DMS53 treated with DMSO at 0.1 percent for 48 hours (cell line): ENCODE results near the gene LARGE1.

ENCODE experiments used
- DNase-seq: peaks from one replicate; lab custom pipeline; 2025; ENCODE audit not compliant: unreplicated experiment; lab: John Stamatoyannopoulos, UW

The LARGE1 gene

GRCh38 chr22:33605666-33606065, 314.6 kb downstream of the LARGE1 start:
- no peak for DNase-seq

- no peak for DNase-seq
These were observed 315.1 kb downstream of the LARGE1 start for GRCh38 chr22:33605221-33605620.

DNA sequence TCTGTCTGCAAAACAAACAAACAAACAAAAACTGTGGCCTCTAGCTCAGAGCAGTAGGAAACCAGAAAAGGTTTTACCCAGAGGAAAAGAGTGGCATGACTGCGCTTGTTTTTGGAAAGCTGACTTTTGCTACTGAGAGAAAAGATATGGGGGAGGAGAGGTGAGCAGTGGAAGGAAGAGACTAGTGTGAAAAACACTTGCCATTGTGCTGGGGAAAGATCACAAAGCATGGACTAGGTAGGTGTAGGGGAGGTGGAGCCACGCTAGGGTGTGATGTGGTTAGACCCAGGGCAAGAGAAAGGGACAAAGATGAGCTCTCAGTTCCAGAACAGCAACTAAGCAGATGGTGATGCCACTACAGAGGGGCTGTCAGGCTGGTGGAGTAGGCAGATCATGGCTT, 319.2 kb downstream of the LARGE1 start:
- DNase-seq, result no peak

DNA sequence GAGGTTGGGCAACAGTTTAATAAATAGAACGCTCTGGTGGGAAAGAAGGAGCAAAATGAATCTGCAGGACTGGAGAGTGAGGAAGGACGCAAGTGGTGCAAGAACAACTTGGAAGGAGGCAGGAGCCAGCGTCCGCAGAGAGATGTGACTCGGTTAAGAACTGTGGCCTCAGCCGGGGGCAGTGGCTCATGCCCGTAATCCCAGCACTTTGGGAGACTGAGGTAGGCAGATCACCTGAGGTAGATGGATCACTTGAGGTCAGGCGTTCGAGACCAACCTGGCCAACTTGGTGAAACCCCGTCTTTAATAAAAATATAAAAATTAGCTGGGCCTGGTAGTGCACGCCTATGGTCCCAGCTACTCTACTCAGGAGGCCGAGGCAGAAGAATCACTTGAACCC, 319.7 kb downstream of the LARGE1 start:
- no peak for DNase-seq

GRCh38 chr22:33600113-33600512, 320.2 kb downstream of the LARGE1 start:
- no peak for DNase-seq

- no peak for DNase-seq
These were observed 320.7 kb downstream of the LARGE1 start for GRCh38 chr22:33599596-33599995.

DNA sequence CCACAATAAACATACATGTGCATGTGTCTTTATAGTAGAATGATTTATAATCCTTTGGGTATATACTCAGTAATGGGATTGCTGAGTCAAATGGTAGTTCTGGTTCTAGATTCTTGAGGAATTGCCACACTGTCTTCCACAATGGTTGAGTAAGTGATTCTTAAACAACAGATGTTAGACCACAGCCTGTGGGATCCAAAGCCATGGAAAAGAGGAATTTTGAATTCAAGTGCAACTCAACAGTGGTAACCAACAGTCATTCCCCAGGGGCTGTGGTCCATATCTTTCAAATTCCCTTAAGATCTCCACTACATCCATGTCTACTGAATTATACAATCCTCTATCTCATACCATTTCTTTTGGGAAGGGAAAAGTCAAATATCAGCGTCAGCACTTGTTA, 321.5 kb downstream of the LARGE1 start:
- DNase-seq, result no peak

GRCh38 chr22:33597274-33597985, 322.8 kb downstream of the LARGE1 start:
- DNase-seq, result no peak

GRCh38 chr22:33593818-33594217, 326.5 kb downstream of the LARGE1 start:
- no peak for DNase-seq

GRCh38 chr22:33591946-33592345, 328.3 kb downstream of the LARGE1 start:
- no peak for DNase-seq

- DNase-seq, result no peak
These were observed 331.0 kb downstream of the LARGE1 start for GRCh38 chr22:33589297-33589696.

DNA sequence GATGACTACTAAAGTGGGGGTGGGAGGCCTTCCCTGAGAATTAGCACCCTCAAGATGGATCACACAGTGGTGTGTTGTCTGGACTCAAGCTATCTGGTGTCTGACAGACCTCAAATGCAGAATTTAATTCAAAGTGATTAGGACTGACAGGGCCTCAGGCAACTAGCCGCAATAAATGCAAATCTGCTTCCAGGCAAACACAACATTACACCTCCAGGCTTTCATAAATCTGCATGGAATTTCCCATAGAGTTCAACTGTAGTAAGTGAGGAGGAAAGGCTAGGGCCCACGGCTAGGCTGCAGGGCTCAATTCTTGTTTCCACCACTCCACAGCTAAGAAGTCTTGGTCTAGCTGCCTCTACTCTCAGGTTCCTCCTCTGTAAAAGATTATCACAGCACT, 331.4 kb downstream of the LARGE1 start:
- DNase-seq, result no peak

GRCh38 chr22:33584152-33584551, 336.1 kb downstream of the LARGE1 start:
- DNase-seq, result no peak

DNA sequence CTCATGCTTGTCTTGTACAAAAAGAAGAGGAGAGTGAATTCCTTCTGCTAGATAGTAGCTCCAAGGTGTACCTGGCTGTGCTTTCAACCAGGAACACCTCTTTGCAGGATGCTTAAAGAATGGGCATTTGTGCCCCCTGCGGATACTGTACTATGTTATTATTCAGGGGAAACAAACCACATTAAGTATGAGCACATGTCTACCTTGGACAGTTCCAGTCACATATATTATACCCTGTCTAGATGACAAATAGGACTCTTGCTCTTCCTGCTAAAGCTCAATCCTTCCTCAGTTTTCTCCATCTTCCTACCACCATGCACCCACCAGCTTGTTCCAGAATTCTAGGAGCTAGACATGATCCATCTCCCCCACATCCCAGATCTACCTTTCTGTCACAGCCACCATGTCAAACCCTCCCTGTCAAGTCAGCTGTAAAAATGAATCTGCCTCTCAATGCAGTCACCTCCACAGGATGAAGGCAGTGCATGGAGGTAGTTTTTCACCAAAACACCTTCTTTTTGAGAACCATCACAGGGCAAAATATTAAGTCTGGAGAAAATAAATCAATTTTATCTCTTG, 337.4 kb downstream of the LARGE1 start:
- DNase-seq, result no peak

DNA sequence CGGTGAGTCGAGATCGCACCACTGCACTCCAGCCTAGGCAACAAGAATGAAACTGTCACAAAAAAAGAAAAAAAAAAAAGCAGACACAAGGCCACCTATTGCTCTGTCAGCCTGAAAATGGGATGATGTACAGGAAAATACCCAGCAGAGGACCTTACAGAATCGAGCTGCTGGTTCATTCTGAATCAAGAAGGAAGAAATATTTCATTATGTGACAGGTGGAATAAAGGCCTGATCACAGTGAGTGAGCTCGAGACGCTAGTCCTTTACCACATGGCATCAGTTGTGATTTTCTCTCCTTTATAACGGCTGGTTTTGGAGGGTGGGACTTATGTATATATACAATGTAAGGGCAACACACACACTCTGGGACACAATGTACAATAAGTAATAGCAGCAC, 340.0 kb downstream of the LARGE1 start:
- no peak for DNase-seq

- no peak for DNase-seq
These were observed 340.7 kb downstream of the LARGE1 start for GRCh38 chr22:33579448-33580093.

DNA sequence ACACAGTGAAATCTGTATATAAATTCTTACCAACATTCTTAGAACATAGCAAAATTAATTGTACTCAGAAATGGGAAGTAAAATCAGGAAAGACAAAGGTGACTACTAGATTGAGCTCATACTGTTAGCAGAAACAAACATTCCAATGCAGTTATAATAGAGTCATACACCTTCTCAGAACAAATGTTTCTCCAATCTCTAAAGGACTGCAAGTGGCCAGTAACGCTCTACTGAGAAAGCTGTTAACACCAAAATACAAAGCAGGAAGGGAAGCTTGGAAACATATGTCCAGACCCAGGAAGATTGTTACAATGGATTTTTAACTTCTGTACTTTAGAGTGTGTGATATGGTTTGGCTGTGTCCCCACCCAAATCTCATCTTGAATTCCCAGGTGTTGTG, 341.5 kb downstream of the LARGE1 start:
- no peak for DNase-seq

DNA sequence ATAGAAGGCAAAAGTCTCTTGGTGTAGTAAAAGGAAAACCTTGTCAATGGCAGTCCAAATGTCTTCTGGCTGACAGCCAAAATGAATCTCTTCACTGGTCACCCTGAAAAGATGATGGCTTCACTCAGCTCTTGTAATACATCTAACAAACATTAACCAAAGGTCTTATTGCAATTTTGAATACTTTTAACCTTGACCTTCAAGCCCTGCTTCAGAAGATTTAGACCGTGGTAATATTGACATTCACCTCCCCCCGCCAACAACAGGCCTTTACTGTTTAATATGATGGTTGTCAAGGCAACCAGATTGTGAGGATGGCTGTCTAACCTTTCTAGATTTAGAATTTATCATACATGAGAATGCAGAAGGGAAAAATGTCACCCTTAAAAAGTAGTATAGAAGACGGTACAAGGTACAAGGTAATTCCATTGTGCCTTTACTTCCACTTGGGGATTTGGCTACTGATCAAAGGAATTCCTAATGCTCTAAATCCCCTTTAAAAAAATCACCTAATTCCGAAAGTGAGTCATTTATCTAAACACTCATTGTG, 342.3 kb downstream of the LARGE1 start:
- no peak for DNase-seq

- no peak for DNase-seq
These were observed 344.1 kb downstream of the LARGE1 start for GRCh38 chr22:33576205-33576604.

GRCh38 chr22:33575771-33576170, 344.5 kb downstream of the LARGE1 start:
- DNase-seq, result no peak

GRCh38 chr22:33575041-33575440, 345.2 kb downstream of the LARGE1 start:
- no peak for DNase-seq

- no peak for DNase-seq
These were observed 346.8 kb downstream of the LARGE1 start for GRCh38 chr22:33573479-33573878.
